Naive B cell (primary cell): ENCODE data around the gene LIME1. TPM values are rescaled to one million over a fixed set of nuclear protein-coding genes. Genes with fewer than 3 reads are reported as not detected.
"Not testable (repeated sequence)": the region's sequence is repeated elsewhere in the genome, so short reads cannot be mapped to it uniquely, and the experiment has no call there.

Experiments
- ATAC-seq, 2 donors: fragments of 150-1000 bp; cut with Tn5 transposase; 2 replicates each; pipeline ENCODE4 v1.10.0; 2021; ENCODE audit warnings: low read depth in 2 of 2, mild to moderate bottlenecking in 2 of 2, moderate library complexity in 2 of 2
- DNase-seq: peaks from one replicate; pipeline ENCODE4 v3.0.0; 2022
- H3K27ac Mint-ChIP-seq, 6 donors: one replicate each; pipeline ENCODE4 v1.8.0; 2020 to 2022; ENCODE audit warnings: mild to moderate bottlenecking in 6 of 6, mixed read lengths in 6 of 6, moderate library complexity in 5 of 6, inconsistent platforms in 2 of 6
- H3K27me3 Mint-ChIP-seq, 3 donors: one replicate each; pipeline ENCODE4 v1.8.0; 2021 to 2022; ENCODE audit warnings: mixed read lengths in 3 of 3, mild to moderate bottlenecking in 1 of 3
- H3K36me3 Mint-ChIP-seq, 2 donors: one replicate each; pipeline ENCODE4 v1.8.0; 2020 to 2022; ENCODE audit warnings: mixed read lengths in 2 of 2, inconsistent platforms in 1 of 2, mild to moderate bottlenecking in 1 of 2
- H3K4me1 Mint-ChIP-seq, 3 donors: one replicate each; pipeline ENCODE4 v1.8.0; 2020 to 2022; ENCODE audit warnings: mixed read lengths in 3 of 3, inconsistent platforms in 1 of 3, mild to moderate bottlenecking in 1 of 3, moderate library complexity in 1 of 3
- H3K4me3 Mint-ChIP-seq, 8 donors: one replicate each; pipeline ENCODE4 v1.8.0; 2020 to 2022; ENCODE audit warnings: mild to moderate bottlenecking in 8 of 8, mixed read lengths in 8 of 8, moderate library complexity in 8 of 8, inconsistent platforms in 2 of 8
- H3K9me3 Mint-ChIP-seq, 7 donors: one replicate each; pipeline ENCODE4 v1.8.0; 2020 to 2022; ENCODE audit warnings: mixed read lengths in 7 of 7, mild to moderate bottlenecking in 5 of 7, inconsistent platforms in 2 of 7, moderate library complexity in 1 of 7
- polyA plus RNA-seq, 6 donors: library from polyadenylated mRNA; unstranded; fragments of 300-500 nt; fragmentation: Illumina TruSeq; gene quantifications; one replicate each; pipeline ENCODE4 v1.2.3, GENCODE V29; 2021; ENCODE audit warnings: low read depth in 6 of 6

LIME1 gene
- polyA plus RNA-seq, 6 donors from 2014 or later, result 4.9 to 19.0 (median 8.8) TPM

DNA sequence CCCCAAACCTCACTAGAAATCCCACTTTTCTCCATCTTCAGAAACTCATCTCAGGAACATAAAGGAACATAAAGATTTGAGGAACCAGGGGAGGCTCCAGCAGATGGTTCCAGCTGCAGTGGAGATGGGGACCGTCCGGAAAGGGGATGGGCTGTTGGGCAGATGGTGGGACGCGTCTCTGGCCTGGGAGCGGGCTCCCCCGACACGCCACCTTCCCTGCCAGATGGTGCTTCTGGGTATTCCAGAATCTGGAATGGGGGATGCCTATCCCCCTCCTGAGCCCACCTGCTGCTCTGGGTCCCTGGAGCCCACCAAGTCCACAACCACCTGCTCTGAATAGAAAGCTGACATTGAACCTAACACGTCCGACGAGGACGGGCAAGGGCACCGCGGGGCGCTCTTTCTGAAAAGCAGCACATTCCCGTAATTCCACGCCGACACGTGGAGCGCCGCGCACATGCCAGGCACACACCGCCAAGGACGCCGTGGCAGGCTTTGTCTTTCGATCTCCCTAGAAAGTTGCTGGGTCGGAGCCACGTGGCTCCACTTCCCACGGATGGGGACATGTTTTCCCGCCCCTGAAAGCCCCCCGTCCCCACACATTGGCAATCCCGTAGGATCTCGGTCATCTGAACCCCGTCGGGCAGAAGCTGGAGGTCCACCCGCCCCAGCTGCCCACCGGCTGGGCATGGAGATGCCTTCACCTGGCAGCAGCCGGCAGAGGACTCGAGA is 30.4 kb downstream of the LIME1 start:
- no peaks in the 10 kb centered on the region for H3K4me1 Mint-ChIP-seq
- DNase-seq (no peak), ATAC-seq (no peak)

DNA sequence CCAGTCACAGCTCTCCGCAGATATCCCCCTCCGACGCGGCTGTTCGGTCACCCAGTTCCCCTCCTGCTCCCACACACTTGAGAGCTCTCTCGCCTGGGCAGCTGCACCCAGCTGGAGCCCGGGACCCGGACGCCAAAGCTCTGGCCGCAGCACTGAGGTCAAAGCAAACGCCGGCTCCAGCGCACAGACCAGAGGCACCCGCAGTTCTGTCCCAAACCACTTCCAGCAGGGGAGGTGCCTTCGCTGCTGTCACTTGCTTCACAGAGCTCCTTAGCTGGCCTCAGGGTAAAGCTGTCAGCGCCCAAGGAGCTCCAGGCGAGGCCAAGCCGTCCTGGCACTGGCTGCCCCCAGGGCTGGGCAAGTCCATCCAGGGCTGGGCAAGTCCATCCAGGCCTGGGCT is 31.0 kb downstream of the LIME1 start:
- no peaks in the 10 kb centered on the region for H3K36me3 Mint-ChIP-seq
- no peaks in the 10 kb centered on the region for H3K4me1 Mint-ChIP-seq
- ATAC-seq (no peak), DNase-seq (no peak)
- no peaks in the 10 kb centered on the region for H3K27me3 Mint-ChIP-seq
- no peaks in the 10 kb centered on the region for H3K9me3 Mint-ChIP-seq
- H3K4me3 Mint-ChIP-seq, result no peak overlapping the region
- no peak overlapping the region for H3K27ac Mint-ChIP-seq

More for the DNA sequence above, 30.4 kb downstream of the LIME1 start:
- H3K4me3 Mint-ChIP-seq, result no peak overlapping the region
- H3K27me3 Mint-ChIP-seq, result no peaks in the 10 kb centered on the region
- H3K27ac Mint-ChIP-seq, result no peak overlapping the region
- H3K9me3 Mint-ChIP-seq, result no peaks in the 10 kb centered on the region
- no peaks in the 10 kb centered on the region for H3K36me3 Mint-ChIP-seq

GRCh38 chr20:63767886-63768285 is 31.4 kb downstream of the LIME1 start:
- ATAC-seq, result no peak

DNA sequence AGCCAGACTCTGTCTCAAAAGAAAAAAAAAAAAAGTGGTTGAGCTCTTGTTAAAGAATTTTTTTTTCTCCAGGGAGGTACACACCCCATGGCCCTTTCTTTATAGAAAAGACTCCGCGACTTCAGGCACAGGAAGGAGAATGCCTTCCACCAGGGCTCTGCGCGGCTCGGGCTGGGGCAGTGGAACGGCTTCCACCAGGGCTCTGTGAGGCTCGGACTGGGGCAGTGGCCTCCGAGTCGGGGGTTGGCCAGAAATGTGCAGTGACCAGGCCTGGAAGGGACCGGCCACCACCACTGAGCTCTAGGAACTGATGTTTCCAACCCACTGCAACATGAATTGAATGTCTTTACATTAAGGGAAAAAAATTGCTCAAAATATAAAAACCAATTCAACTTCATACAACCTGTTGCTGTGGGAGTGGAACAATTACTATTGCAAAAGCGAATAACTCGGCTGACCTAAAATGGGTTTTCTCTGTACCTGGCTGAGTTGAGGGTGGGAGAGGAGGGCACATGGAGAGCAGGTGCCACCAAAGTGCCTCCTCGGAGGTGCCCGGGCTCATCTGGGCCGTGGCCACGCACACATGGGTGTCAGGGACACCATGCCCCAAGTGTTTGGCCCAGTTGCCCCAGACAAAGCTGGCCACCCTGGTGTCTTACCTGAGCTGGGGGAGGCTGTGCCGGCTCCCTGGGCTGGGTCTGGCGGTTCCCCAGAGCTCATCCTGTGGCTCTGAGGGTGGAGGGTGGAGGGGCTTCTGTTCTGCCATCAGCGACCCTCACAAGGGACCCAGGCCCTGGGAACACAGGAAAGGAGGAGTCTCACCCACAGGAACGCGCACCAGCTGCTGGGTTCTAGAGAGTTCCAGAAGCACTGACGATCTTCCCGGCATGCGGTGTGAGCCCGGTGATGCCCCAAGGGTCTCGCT is 32.4 kb downstream of the LIME1 start:
- H3K27ac Mint-ChIP-seq, result no peak overlapping the region
- H3K27me3 Mint-ChIP-seq, result no peaks in the 10 kb centered on the region
- DNase-seq (no peak), ATAC-seq (no peak)
- no peaks in the 10 kb centered on the region for H3K9me3 Mint-ChIP-seq
- no peaks in the 10 kb centered on the region for H3K4me1 Mint-ChIP-seq
- H3K36me3 Mint-ChIP-seq, result no peaks in the 10 kb centered on the region
- peak overlapping the region in 1 of 8 donors; percentile 22 for H3K4me3 Mint-ChIP-seq

More at GRCh38 chr20:63767886-63768285, 31.4 kb downstream of the LIME1 start:
- Mint-ChIP-seq H3K4me1 (no peaks in the 10 kb centered on the region), H3K4me3 (no peak overlapping the region), H3K9me3 (no peaks in the 10 kb centered on the region), H3K36me3 (no peaks in the 10 kb centered on the region), H3K27ac (peak overlapping the region in 1 of 6 donors; percentile 39), H3K27me3 (no peaks in the 10 kb centered on the region)
- no peak for DNase-seq

DNA sequence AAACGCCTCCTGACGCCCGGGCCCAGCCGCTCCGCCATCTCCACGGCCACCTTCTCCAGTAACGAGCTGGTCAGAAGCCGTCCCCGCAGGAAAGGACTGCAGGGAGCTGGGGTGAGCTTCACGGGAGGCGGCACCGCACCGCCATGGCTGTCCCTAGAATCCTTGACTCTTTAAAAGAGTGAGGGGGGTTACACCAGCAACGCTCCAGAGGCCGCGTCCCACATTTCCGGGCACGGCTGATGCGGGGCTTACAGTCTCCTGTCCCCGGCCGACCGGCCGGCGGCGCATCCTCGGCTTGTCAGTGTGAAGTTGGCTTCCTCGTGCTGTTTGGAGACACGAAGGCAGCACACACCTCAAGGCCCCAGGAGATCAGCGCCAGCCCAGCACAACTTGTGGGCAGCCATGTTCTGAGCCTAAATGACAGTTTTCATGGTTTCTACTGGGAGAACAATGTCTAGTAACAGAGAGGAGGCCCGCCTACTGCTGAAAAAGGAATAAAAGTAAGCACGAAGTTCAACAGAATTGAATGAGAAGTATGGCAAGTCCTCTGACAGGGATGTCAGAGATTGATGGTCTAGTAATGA is 33.5 kb downstream of the LIME1 start:
- H3K36me3 Mint-ChIP-seq, result no peaks in the 10 kb centered on the region
- H3K4me3 Mint-ChIP-seq, result no peak overlapping the region
- H3K4me1 Mint-ChIP-seq, result peaks cover 0 to 2% (median 0%) of the 10 kb centered on the region in 3 donors
- DNase-seq (no peak), ATAC-seq (no peak)
- H3K27me3 Mint-ChIP-seq, result no peaks in the 10 kb centered on the region
- H3K9me3 Mint-ChIP-seq, result no peaks in the 10 kb centered on the region
- no peak overlapping the region for H3K27ac Mint-ChIP-seq

GRCh38 chr20:63771046-63771707 is 34.7 kb downstream of the LIME1 start:
- Mint-ChIP-seq H3K9me3 (no peaks in the 10 kb centered on the region), H3K36me3 (no peaks in the 10 kb centered on the region), H3K4me3 (no peak overlapping the region), H3K27ac (no peak overlapping the region), H3K4me1 (peaks cover 0 to 2% (median 0%) of the 10 kb centered on the region in 3 donors), H3K27me3 (no peaks in the 10 kb centered on the region)
- DNase-seq (no peak), ATAC-seq (no peak)

GRCh38 chr20:63772781-63773518 is 36.5 kb downstream of the LIME1 start:
- Mint-ChIP-seq H3K4me1 (peaks cover 0 to 2% (median 0%) of the 10 kb centered on the region in 3 donors), H3K27me3 (no peaks in the 10 kb centered on the region), H3K36me3 (no peaks in the 10 kb centered on the region), H3K4me3 (no peak overlapping the region), H3K9me3 (no peaks in the 10 kb centered on the region), H3K27ac (peak overlapping the region in 1 of 6 donors; percentile 19)
- no peak for ATAC-seq
- no peak for DNase-seq

GRCh38 chr20:63773571-63774241 is 37.2 kb downstream of the LIME1 start:
- Mint-ChIP-seq H3K4me1 (peaks cover 0 to 2% (median 0%) of the 10 kb centered on the region in 3 donors), H3K27ac (no peak overlapping the region), H3K27me3 (no peaks in the 10 kb centered on the region), H3K9me3 (no peaks in the 10 kb centered on the region), H3K36me3 (no peaks in the 10 kb centered on the region), H3K4me3 (no peak overlapping the region)
- ATAC-seq (no peak), DNase-seq (no peak)

DNA sequence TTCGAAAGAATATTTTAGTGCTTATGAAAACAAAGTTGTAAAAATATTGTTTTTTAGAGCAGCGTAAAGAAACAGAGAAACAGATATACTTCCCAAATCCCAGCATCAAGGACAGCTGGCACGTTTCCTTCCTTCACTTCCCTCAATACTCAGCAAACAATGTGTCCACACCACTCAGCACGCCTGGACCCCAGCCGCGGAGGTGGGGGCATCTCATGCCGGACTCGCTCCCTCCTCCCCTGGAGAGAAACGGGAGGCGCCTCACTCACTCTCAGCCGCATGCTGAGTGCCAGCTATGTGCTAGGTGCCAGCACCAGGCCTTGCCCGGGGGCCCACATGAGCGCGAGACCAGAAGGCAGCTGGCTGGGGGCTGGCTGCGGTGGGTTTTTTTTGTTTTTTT is 37.8 kb downstream of the LIME1 start:
- peak overlapping the region in 1 of 8 donors; percentile 36 for H3K4me3 Mint-ChIP-seq
- no peaks in the 10 kb centered on the region for H3K36me3 Mint-ChIP-seq
- peaks cover 0 to 2% (median 0%) of the 10 kb centered on the region in 3 donors for H3K4me1 Mint-ChIP-seq
- ATAC-seq (no peak), DNase-seq (no peak)
- H3K27me3 Mint-ChIP-seq, result no peaks in the 10 kb centered on the region
- H3K9me3 Mint-ChIP-seq, result no peaks in the 10 kb centered on the region
- H3K27ac Mint-ChIP-seq, result no peak overlapping the region

GRCh38 chr20:63775096-63775978 is 38.9 kb downstream of the LIME1 start:
- Mint-ChIP-seq H3K36me3 (no peaks in the 10 kb centered on the region), H3K9me3 (no peaks in the 10 kb centered on the region), H3K27me3 (no peaks in the 10 kb centered on the region), H3K4me1 (peaks cover 0 to 2% (median 0%) of the 10 kb centered on the region in 3 donors), H3K4me3 (peak overlapping the region in 2 of 8 donors; percentile 22 to 35), H3K27ac (no peak overlapping the region)
- DNase-seq, result no peak
- peak in 1 of 2 donors; percentile 44 for ATAC-seq

DNA sequence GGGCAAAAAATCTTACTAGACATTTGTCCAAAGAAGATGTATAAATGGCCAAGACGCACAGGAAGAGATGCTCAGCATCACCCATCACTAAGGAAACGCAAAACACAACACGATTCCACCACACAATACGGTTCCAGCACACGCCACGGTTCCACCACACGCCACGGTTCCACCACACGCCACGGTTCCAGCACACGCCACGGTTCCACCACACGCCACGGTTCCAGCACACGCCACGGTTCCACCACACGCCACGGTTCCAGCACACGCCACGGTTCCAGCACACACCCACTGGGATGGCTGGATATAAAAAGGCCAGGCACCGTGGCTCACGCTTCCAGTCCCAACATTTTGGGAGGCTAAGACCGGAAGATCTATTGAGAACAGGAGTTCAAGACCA is 40.4 kb downstream of the LIME1 start:
- H3K9me3 Mint-ChIP-seq, H3K27me3 Mint-ChIP-seq, H3K27ac Mint-ChIP-seq, H3K4me1 Mint-ChIP-seq, ATAC-seq, H3K36me3 Mint-ChIP-seq, DNase-seq: not testable (repeated sequence)
- peak overlapping the region in 1 of 8 donors; percentile 66 for H3K4me3 Mint-ChIP-seq
